H9 (cell line): ENCODE data around the gene ANKRD27. TPM values are rescaled to one million over a fixed set of nuclear protein-coding genes. Genes with fewer than 3 reads are reported as not detected.
"Not testable (repeated sequence)": the region's sequence is repeated elsewhere in the genome, so short reads cannot be mapped to it uniquely, and the experiment has no call there.

Experiments used
- DNase-seq: peaks from one replicate; pipeline ENCODE4 v3.0.0-alpha.2; 2017
- H2AFZ ChIP-seq: one replicate; pipeline ENCODE4 v1.6.1; 2013; ENCODE audit warnings: mild to moderate bottlenecking, low read length, control low read depth, moderate library complexity
- H2AK5ac ChIP-seq: 2 replicates; pipeline ENCODE4 v1.6.1; 2013; ENCODE audit warnings: low read length, control low read depth, mixed read lengths; ENCODE audit not compliant: insufficient read length
- H2BK120ac ChIP-seq: one replicate; pipeline ENCODE4 v1.6.1; 2013; ENCODE audit warnings: low read depth, mild to moderate bottlenecking, low read length, control low read depth, inconsistent platforms; ENCODE audit not compliant: poor library complexity, severe bottlenecking
- H2BK12ac ChIP-seq: 2 replicates; pipeline ENCODE4 v1.6.1; 2013; ENCODE audit warnings: low read length, control low read depth, mixed read lengths, low read depth; ENCODE audit not compliant: insufficient read length
- H2BK15ac ChIP-seq: 2 replicates; pipeline ENCODE4 v1.6.1; 2013; ENCODE audit warnings: low read depth, low read length, control low read depth
- H2BK20ac ChIP-seq: one replicate; pipeline ENCODE4 v1.6.1; 2013; ENCODE audit warnings: low read depth, mild to moderate bottlenecking, low read length, control low read depth, inconsistent platforms; ENCODE audit not compliant: poor library complexity, severe bottlenecking
- H2BK5ac ChIP-seq: 2 replicates; pipeline ENCODE4 v1.6.1; 2013; ENCODE audit warnings: low read length, control low read depth, mixed read lengths; ENCODE audit not compliant: insufficient read length
- H3K14ac ChIP-seq: 2 replicates; pipeline ENCODE4 v1.6.1; 2013; ENCODE audit warnings: low read length, control low read depth; ENCODE audit not compliant: insufficient read depth
- H3K18ac ChIP-seq: 2 replicates; pipeline ENCODE4 v1.6.1; 2013; ENCODE audit warnings: low read depth, mild to moderate bottlenecking, mixed read lengths, low read length, control low read depth; ENCODE audit not compliant: insufficient read length
- H3K23ac ChIP-seq: 2 replicates; pipeline ENCODE4 v1.6.1; 2013; ENCODE audit warnings: low read length, control low read depth, mixed read lengths, low read depth; ENCODE audit not compliant: insufficient read length
- H3K23me2 ChIP-seq: 2 replicates; pipeline ENCODE4 v1.6.1; 2013; ENCODE audit warnings: low read depth, mild to moderate bottlenecking, mixed read lengths, low read length, control low read depth; ENCODE audit not compliant: insufficient read length, poor library complexity, severe bottlenecking
- H3K27ac ChIP-seq: 2 replicates; pipeline ENCODE4 v1.5.1; 2013; ENCODE audit warnings: low read length, control low read depth, mixed read lengths, low read depth; ENCODE audit not compliant: insufficient read length
- H3K27me3 ChIP-seq: 2 replicates; pipeline ENCODE4 v1.6.1; 2013; ENCODE audit warnings: low read length, control low read depth, inconsistent platforms; ENCODE audit not compliant: insufficient read depth
- H3K4ac ChIP-seq: 2 replicates; pipeline ENCODE4 v1.6.1; 2013; ENCODE audit warnings: low read depth, mild to moderate bottlenecking, control low read depth, inconsistent platforms, low read length, moderate library complexity
- H3K4me1 ChIP-seq: 2 replicates; pipeline ENCODE4 v1.6.1; 2013; ENCODE audit warnings: low read length, control low read depth, inconsistent platforms; ENCODE audit not compliant: insufficient read depth
- H3K4me2 ChIP-seq: 2 replicates; pipeline ENCODE4 v1.6.1; 2013; ENCODE audit warnings: low read length, control low read depth, mixed read lengths; ENCODE audit not compliant: insufficient read length, insufficient read depth
- H3K56ac ChIP-seq: 2 replicates; pipeline ENCODE4 v1.6.1; 2013; ENCODE audit warnings: low read depth, mild to moderate bottlenecking, mixed read lengths, low read length, control low read depth; ENCODE audit not compliant: insufficient read length
- H3K79me1 ChIP-seq: 2 replicates; pipeline ENCODE4 v1.6.1; 2013; ENCODE audit warnings: low read depth, mild to moderate bottlenecking, moderate library complexity, low read length, control low read depth, inconsistent platforms; ENCODE audit not compliant: insufficient read depth, poor library complexity, severe bottlenecking
- H3K79me2 ChIP-seq: 2 replicates; pipeline ENCODE4 v1.6.1; 2013; ENCODE audit warnings: low read length, control low read depth, inconsistent platforms; ENCODE audit not compliant: insufficient read depth
- H3K9ac ChIP-seq: 2 replicates; pipeline ENCODE4 v1.6.1; 2013; ENCODE audit warnings: low read length, control low read depth, mixed read lengths; ENCODE audit not compliant: insufficient read length; ENCODE audit errors: extremely low read depth
- H3K9me3 ChIP-seq: one replicate; pipeline ENCODE4 v1.6.1; 2013; ENCODE audit warnings: low read depth, low read length, inconsistent platforms; ENCODE audit not compliant: control insufficient read depth
- H3T11ph ChIP-seq: one replicate; pipeline ENCODE4 v1.6.1; 2013; ENCODE audit warnings: mild to moderate bottlenecking, low read length, control low read depth, inconsistent platforms
- H4K20me1 ChIP-seq: one replicate; pipeline ENCODE4 v1.6.1; 2013; ENCODE audit not compliant: control insufficient read depth, insufficient read length, insufficient read depth
- H4K5ac ChIP-seq: 2 replicates; pipeline ENCODE4 v1.6.1; 2013; ENCODE audit warnings: low read depth, mild to moderate bottlenecking, mixed read lengths, low read length, control low read depth; ENCODE audit not compliant: insufficient read length
- H4K8ac ChIP-seq: replicated peaks from 2 replicates; pipeline ENCODE4 v1.6.1; 2013; ENCODE audit warnings: low read length, control low read depth, mixed read lengths, low read depth; ENCODE audit not compliant: insufficient read length
- H4K91ac ChIP-seq: 2 replicates; pipeline ENCODE4 v1.6.1; 2013; ENCODE audit warnings: low read depth, mild to moderate bottlenecking, moderate library complexity, mixed read lengths, low read length, control low read depth; ENCODE audit not compliant: insufficient read length
- H3K27ac Mint-ChIP-seq, 3 experiments: 2 replicates in 2 of 3; 3 replicates in 1 of 3; pipeline ENCODE4 v1.8.0; 2020 to 2021; ENCODE audit warnings: mixed read lengths in 3 of 3, mild to moderate bottlenecking in 1 of 3, moderate library complexity in 1 of 3
- H3K27me3 Mint-ChIP-seq: 2 replicates; pipeline ENCODE4 v1.8.0; 2021; ENCODE audit warnings: low read depth, mild to moderate bottlenecking, moderate library complexity, mixed read lengths
- H3K36me3 Mint-ChIP-seq, 3 experiments: 2 replicates in 2 of 3; 3 replicates in 1 of 3; pipeline ENCODE4 v1.8.0; 2020 to 2021; ENCODE audit warnings: low read depth in 3 of 3, mixed read lengths in 3 of 3; ENCODE audit not compliant: insufficient read depth in 1 of 3
- H3K4me1 Mint-ChIP-seq, 2 experiments: 2 replicates each; pipeline ENCODE4 v1.8.0; 2020; ENCODE audit warnings: mixed read lengths in 2 of 2
- H3K4me3 Mint-ChIP-seq, 2 experiments: 2 replicates in 1 of 2; 3 replicates in 1 of 2; pipeline ENCODE4 v1.8.0; 2020 to 2021; ENCODE audit warnings: mild to moderate bottlenecking in 2 of 2, mixed read lengths in 2 of 2, moderate library complexity in 1 of 2
- H3K9me3 Mint-ChIP-seq, 2 experiments: 2 replicates in 1 of 2; 3 replicates in 1 of 2; pipeline ENCODE4 v1.8.0; 2020; ENCODE audit warnings: mild to moderate bottlenecking in 2 of 2, mixed read lengths in 2 of 2, moderate library complexity in 1 of 2
- CTCF ChIP-seq: fragments of 200-600 bp; sonication (generic); conservative IDR thresholded peaks from 3 replicates; pipeline ENCODE4 v1.8.0; 2021; ENCODE audit warnings: antibody characterized with exemption, mild to moderate bottlenecking
- WGBS: extraction: QIAGEN DNeasy Blood & Tissue Kit; methylation state at CpG from one replicate; pipeline ENCODE4 v1.1.7; 2013; ENCODE audit warnings: missing lambda C conversion rate, low lambda C conversion rate, mixed read lengths; ENCODE audit not compliant: insufficient read length; ENCODE audit errors: extremely low coverage; 5-methylcytosine and 5-hydroxymethylcytosine counted together
- total RNA-seq: library from RNA; stranded (reverse); gene quantifications from 2 replicates; pipeline ENCODE4 v1.2.1, GENCODE V29; 2021

Gene ANKRD27
- total RNA-seq, 1 experiment from 2014 or later, result 40.7 TPM

GRCh38 chr19:32573492-32573794, 101.5 kb downstream of the ANKRD27 start:
- no peak overlapping the region for H3T11ph ChIP-seq
- H2BK20ac ChIP-seq, result no peak overlapping the region
- no peak overlapping the region for H3K4me2 ChIP-seq
- no peaks in the 10 kb centered on the region for H3K79me1 ChIP-seq
- H3K4me1 Mint-ChIP-seq, result peaks cover 3 to 5% of the 10 kb centered on the region in 2 experiments; a peak in 3 of 4 replicates
- no peaks in the 10 kb centered on the region for H3K27me3 ChIP-seq
- H3K36me3 Mint-ChIP-seq, result peaks cover 0 to 2% (median 0%) of the 10 kb centered on the region in 3 experiments; a peak in 1 of 7 replicates
- H3K9me3 ChIP-seq, result no peaks in the 10 kb centered on the region
- H3K23me2 ChIP-seq, result no peaks in the 10 kb centered on the region
- H2BK15ac ChIP-seq, result no peak overlapping the region
- H4K5ac ChIP-seq, result no peak overlapping the region
- no peak overlapping the region for H2BK12ac ChIP-seq
- no peak overlapping the region for H3K56ac ChIP-seq
- H3K4me3 Mint-ChIP-seq, result no peak overlapping the region
- no peak overlapping the region for H3K4ac ChIP-seq
- H3K4me1 ChIP-seq, result no peaks in the 10 kb centered on the region
- no peaks in the 10 kb centered on the region for H3K79me2 ChIP-seq
- H3K27ac Mint-ChIP-seq, result no peak overlapping the region
- no peak overlapping the region for H3K27ac ChIP-seq
- H2BK120ac ChIP-seq, result no peak overlapping the region
- no peak overlapping the region for H2BK5ac ChIP-seq
- no CpG with 5 or more reads among the region's 3 CpGs for WGBS
- peaks cover 14% of the 10 kb centered on the region for H3K27me3 Mint-ChIP-seq
- no peak overlapping the region for H3K23ac ChIP-seq
- no peak overlapping the region; the same call in 1 of the 2 replicates for H3K14ac ChIP-seq
- no peak overlapping the region for H3K9ac ChIP-seq
- H2AFZ ChIP-seq, result no peak overlapping the region
- H4K20me1 ChIP-seq, result no peaks in the 10 kb centered on the region
- H2AK5ac ChIP-seq, result no peak overlapping the region
- H3K18ac ChIP-seq, result no peak overlapping the region
- DNase-seq, result no peak
- H3K9me3 Mint-ChIP-seq, result no peaks in the 10 kb centered on the region; a peak in 1 of 5 replicates
- no peak for TF ChIP-seq CTCF
- H4K91ac ChIP-seq, result no peak overlapping the region
- no peak overlapping the region for H4K8ac ChIP-seq

GRCh38 chr19:32572700-32573491, 102.1 kb downstream of the ANKRD27 start:
- H3K27ac Mint-ChIP-seq, H3K4me2 ChIP-seq, H3K79me1 ChIP-seq, H4K5ac ChIP-seq, H3K4ac ChIP-seq, H3K18ac ChIP-seq, H3K27ac ChIP-seq, H2AK5ac ChIP-seq, H2BK5ac ChIP-seq, H3K23ac ChIP-seq, H4K20me1 ChIP-seq, H2AFZ ChIP-seq, H3K9me3 ChIP-seq, H3T11ph ChIP-seq, H3K4me1 Mint-ChIP-seq, H3K4me3 Mint-ChIP-seq, H3K79me2 ChIP-seq, H3K9ac ChIP-seq, H4K8ac ChIP-seq, H3K56ac ChIP-seq, DNase-seq, H3K4me1 ChIP-seq, H2BK120ac ChIP-seq, H3K9me3 Mint-ChIP-seq, H3K14ac ChIP-seq, H4K91ac ChIP-seq, H3K27me3 ChIP-seq, H3K23me2 ChIP-seq, H3K36me3 Mint-ChIP-seq, H2BK12ac ChIP-seq, H3K27me3 Mint-ChIP-seq, H2BK15ac ChIP-seq, H2BK20ac ChIP-seq: not testable (repeated sequence)
- no CpG with 5 or more reads among the region's 21 CpGs for WGBS
